Measurements from ENCODE around the gene KRT81.
"Not testable (repeated sequence)": the region's sequence is repeated elsewhere in the genome, so short reads cannot be mapped to it uniquely, and the experiment has no call there.

The KRT81 gene

DNA sequence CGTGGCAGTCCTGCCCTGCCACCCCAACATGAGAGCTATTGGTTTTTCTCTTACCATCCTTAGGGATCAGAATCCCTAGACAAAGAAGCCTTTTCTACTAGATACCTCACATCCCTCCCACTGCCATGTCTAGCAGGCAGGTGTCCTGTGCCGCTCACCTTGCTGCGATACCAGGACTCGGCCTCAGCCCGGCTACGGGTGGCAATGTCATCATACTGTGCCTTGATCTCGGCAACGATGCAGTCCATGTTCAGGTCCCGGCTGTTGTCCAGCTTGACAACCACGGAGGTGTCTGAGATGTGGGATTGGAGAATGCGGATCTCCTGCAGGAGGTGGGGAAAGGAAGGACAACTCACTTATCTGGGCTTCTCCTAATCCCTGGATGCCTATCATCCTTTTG, 25.4 kb upstream of the KRT81 start:
- DNase-seq = no peak

DNA sequence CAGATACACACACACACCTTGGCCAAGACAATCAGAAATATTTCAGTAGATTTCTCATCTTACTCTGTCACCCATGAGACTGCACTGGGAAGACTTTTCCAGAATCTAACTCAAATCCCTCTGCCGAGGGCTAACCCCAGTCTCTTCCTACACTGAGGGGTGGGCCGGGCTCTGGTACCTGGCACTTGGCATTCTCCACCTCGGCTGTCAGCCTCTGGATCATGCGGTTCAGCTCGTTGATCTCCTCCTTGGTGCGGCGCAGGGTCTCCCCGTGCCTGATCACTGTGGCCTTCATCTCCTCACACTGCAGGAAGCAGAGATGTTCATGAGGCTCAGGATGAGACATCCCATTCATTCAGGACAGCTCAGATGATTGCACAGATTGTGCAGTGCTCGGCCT, 25.0 kb upstream of the KRT81 start:
- no peak for DNase-seq

DNA sequence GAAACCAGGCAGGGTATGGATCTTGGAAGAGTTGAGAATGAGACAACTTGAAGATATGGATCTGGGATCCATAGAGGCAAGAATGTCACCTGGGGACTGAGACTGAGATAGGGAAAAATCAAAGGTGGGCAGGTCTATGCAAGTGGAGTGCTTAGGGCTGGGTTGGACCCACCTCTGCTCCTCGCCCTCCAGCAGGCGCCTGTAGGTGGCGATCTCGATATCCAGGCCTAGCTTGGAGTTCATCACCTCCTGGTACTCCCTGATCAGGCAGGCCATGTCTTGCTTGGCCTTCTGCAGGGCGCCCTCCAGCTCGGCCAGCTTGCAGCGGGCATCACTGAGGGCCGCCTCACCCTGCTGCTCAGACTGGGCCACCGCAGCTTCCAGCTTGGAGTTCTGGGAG, 24.4 kb upstream of the KRT81 start:
- DNase-seq = not testable (repeated sequence)

DNA sequence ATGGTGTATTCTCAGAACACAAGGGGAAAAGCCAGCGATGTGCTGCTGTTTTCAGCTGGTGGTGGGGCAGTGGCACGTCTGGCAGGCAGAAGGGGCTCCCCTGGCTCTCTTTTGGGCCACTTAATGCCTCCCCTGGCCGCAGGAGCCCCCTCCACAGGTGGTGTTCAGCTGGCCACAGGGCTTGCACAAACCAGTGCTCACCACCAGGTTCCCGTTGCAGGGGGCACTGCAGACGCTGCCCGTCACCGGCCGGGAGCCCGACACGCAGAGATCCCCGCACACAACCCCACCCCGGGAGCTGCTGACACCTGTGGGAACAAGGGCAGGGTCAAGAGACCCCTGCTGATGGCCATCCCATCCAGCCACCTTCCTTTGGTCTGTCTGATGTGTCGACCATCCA, 23.2 kb upstream of the KRT81 start:
- DNase-seq = no peak

DNA sequence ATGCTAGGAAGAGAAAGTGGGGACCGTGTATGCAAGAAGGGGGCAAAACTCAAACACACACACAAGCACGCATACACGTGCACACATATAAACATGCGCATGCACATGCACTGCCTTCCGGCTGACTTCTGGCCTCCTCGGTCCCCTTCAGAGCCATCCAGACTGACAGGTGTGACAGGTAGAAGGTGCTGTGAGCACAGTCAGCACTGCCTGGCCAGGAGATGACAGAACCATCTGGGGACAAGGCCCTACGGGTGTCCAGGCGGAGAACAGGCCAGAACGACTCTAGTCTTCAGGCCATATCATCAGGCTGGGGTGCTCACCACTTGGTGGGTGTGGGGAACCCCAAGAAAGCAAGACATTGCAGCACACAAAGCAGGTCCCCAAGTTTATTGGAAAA, 22.6 kb upstream of the KRT81 start:
- DNase-seq = no peak

DNA sequence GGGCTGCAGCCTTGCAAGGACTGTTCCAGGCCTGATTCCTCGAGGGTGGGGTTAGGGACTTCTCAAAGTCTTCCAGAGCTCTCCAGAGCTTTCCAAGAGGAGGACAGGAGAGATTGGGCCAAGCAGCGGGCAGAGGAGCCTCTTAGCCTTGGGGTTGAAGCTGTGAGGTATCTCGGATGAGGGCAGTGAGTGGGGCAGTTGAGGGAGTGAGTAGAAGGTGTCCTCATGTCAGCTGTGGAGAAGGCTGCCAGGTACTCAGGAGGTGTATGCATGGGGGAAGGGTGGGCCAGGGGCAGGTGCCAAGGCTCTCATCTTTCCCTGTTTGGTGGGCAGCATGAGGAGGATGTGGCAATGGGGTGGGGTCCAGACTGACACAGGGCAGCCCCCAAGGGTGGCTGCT, 22.1 kb upstream of the KRT81 start:
- DNase-seq = no peak

DNA sequence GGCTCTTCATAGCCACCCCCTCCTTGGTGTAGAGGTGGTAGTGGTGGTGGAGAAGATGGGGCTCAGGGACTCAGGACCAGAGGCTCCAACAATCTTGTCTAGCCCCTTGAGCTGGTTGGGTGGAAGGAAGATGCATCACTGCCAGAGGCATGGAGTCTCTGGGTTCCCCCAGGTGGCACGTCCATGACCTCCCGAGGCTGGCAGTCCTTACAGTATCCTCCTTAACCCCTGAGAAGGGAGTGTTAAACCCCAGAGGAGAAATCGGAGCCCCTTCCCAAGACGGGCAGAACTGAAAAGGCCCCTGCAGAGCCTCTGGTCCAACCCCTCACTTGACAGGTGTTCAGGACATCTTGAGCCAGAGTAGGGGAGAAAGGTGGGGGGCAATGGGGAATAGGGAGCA, 20.8 kb upstream of the KRT81 start:
- DNase-seq = no peak

DNA sequence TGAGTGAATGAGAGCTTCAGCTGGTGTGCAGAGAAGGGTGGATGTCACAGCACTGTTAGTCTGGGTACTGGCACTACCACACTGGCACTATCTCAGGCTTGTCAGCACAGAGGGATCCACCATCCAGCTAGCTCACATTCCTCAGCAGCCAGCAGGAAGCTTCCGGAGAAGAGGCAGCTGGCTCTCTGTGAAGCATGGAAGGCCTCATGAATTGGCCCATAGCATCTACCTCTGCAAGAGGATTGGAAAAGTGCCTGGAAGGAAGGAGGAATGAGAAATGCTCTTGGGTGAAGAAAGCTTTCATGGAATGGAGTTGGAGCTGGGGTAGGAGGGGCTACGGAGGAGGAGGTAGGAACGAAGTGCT, 19.9 kb upstream of the KRT81 start:
- no peak for DNase-seq

DNA sequence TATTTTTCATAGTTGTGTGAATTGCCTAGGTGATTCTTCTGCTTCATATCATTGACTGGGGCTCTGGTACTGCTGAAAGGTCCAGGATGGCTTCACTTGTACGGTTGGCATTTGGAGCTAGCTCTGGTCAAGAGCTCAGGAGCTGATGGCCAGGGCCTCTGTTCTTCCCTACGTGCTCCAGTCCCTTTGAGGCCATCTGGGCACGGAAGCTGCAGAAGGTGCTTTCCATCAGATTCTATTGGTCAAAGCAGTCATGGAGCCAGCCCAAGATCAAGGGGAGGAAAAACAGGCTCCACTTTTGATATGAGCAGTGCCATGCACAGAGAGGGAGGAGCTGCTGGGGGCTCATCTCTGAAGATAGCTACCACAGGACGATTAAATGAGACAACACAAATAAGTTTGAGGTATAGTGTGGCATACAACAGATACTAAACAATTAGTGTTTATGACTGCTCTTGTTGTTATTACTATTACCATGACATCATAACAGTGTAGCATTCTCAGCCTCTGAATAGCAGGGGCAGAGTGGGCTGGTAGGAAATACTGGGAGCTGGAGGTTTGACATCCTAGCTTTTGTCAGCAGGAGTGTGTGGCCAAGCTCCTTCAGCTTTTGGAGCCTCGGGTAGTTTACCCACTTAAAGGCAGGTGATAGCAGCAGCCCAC, 19.4 kb upstream of the KRT81 start:
- no peak for DNase-seq

DNA sequence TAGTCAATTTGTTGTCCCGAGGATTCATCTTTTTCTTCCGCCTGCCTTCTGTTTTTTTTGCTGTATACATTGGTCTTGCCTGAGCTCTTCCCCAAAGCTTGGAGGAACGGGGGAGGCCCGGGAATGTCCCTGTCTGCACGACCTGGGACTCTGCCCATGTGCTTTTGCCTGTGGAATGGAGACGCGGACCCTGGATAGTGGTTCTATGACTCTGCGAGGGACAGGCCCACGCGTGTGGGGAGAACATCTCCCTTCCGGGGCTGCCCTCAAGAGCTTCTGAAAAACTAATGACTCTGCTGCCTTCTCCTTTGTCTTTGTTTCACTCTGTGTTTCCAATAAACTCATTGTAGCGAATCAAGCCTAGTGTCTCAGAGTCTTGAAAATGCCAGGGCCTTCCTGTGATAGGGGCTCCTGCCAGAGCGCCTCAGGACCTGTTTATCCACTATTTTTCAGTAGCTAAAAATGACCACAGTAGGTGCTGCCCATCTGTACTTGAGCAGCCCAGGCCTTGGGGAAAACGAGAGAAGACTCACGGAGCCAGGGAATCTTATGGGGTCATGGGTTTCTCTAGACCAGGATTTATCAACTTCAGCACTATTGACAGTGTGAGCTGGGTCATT, 17.6 kb upstream of the KRT81 start:
- no peak for DNase-seq

DNA sequence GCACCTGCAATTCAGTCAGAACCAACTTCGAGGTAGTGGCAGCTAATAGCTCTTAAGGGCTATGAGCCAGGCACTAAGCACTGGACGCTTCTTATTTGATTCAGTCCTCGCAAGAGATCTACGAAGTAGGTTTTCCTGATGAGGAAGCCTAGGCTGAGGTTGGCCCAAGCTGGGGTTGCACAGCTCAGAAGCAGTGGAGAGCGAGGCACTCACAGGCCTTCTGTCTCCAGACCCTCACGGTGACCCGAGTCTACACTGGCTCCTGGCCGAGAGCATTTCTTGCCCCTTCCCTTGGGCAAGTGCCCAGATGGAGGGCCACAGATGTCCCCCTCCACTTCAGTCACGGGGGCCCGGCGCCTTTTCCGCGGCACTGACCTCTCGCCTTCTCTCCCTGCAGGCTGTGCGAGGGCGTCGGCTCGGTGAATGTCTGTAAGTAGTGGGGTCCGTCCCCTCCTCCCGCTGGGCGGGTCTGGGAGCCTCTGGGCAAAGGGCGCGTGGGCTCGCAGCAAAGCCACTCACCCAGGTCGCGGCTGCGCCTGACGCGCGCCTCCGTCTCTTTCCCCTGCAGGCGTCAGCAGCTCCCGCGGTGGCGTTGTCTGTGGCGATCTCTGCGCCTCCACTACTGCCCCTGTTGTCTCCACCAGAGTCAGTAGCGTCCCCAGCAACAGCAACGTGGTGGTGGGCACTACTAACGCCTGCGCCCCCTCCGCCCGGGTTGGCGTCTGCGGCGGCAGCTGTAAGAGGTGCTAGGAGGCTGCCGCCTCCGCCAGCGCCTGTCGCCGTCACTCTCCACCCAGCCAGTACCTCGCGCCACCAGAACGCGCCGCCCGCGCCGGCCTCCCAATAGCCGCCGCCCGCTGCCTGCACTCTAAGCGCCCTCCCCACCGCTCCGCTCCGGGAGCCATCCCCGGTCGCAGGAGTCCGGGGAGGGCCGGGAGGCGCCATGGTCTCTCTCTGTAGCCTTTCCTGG, 16.8 kb upstream of the KRT81 start:
- DNase-seq = no peak

DNA sequence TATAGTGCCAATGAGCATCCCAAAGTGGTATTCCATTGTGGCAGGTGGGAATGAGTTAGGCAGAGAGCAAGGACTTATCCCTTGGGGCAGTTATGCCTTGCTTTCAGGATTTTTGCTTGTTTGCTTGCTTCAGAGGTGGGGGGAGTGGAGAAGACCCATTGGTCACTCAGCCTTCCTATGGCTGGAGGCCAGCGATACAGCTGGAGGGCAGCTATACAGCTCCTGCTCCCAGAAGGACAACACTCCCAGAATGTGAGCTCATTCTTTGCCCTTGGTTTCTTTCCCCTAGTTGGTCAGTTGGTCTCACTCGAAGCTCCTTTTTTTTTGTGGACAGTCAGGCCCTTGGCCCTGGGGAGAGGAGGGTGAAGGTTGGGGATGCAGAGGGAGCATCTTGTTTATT, 15.4 kb upstream of the KRT81 start:
- DNase-seq = no peak

DNA sequence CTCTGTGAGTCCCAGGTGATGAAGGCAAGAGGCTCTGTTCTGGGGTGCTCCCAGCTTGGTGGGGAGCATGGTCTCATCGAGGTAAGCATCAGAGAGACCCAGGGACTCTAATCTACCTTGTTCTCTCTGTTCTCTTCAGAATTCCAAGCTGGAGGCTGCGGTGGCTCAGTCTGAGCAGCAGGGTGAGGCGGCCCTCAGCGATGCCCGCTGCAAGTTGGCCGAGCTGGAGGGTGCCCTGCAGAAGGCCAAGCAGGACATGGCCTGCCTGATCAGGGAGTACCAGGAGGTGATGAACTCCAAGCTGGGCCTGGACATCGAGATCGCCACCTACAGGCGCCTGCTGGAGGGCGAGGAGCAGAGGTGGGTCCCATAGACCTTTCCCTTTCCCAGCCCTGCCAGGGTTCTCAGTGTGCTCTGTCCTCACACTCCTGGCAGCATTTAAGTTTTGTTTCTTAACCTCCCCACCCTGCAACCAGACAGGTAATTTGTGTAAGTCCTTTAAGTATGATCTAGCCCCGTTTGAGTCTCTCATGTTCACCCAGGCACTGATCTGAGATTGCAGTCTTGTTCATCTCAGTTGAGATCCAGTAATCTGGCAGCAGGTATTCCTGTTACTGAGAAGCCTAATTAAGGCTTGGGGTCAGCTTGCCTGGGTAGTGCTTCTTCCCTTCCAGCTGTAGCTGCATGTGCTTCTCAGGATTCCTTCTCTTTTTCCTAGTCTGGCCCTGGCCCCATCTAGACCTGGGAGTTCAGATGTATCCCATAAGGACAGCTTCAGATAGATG, 14.8 kb upstream of the KRT81 start:
- DNase-seq = no peak

DNA sequence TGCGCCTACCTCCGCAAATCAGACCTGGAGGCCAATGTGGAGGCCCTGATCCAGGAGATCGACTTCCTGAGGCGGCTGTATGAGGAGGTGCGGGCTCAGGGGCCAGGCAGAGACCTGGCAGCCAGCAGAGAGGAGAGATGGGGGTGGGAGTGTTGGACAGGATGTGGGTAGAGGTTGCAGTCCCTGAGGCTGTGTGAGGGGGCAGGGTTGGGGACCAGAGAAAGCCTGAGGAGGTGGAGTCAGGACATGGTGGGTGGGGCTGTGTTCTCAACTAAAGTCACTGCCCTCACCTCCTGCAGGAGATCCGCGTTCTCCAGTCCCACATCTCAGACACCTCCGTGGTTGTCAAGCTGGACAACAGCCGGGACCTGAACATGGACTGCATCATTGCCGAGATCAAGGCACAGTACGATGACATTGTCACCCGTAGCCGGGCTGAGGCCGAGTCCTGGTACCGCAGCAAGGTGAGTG, 13.6 kb upstream of the KRT81 start:
- DNase-seq = not testable (repeated sequence)

DNA sequence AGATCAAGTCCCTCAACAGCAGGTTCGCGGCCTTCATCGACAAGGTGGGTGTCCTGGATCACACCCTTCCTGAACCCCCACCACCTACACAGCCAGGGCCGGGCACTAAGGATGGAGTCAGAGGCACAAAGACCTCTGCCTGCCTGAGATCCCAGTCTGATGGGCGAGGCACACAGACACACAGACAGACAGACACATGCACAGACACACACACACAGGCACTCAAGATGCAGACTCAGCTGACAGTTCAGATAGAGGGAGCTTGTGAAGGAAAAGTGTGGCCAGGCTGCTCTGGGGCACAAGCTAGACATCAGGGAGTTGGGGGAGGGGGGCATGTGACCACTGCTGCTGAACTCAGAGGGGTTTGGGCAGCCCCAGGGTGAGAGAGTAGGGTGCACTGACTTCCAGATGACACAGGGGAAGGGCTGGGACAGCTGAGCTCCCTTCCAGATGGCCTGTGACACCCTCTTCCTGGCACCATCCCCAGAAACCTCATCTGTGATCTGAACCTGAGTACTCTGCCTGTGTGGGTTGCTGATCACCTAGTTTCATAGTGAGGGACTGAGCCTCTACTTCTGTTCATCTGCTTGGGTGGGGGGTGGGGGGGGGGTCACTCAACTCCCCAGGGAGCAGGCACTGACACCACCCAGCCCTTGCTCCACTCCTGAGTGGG, 11.0 kb upstream of the KRT81 start:
- DNase-seq = not testable (repeated sequence)

DNA sequence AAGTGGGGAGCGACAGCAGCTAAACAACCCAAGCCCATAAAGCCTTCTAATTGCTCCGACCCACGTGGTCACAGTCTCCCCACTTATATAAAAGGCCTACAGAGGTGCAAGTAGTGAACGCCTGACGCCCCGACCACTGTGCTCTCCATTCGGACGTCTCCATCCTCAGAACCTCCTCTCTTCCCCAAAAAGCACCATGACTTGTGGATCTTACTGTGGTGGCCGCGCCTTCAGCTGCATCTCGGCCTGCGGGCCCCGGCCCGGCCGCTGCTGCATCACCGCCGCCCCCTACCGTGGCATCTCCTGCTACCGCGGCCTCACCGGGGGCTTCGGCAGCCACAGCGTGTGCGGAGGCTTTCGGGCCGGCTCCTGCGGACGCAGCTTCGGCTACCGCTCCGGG, 10.4 kb upstream of the KRT81 start:
- not testable (repeated sequence) for DNase-seq

DNA sequence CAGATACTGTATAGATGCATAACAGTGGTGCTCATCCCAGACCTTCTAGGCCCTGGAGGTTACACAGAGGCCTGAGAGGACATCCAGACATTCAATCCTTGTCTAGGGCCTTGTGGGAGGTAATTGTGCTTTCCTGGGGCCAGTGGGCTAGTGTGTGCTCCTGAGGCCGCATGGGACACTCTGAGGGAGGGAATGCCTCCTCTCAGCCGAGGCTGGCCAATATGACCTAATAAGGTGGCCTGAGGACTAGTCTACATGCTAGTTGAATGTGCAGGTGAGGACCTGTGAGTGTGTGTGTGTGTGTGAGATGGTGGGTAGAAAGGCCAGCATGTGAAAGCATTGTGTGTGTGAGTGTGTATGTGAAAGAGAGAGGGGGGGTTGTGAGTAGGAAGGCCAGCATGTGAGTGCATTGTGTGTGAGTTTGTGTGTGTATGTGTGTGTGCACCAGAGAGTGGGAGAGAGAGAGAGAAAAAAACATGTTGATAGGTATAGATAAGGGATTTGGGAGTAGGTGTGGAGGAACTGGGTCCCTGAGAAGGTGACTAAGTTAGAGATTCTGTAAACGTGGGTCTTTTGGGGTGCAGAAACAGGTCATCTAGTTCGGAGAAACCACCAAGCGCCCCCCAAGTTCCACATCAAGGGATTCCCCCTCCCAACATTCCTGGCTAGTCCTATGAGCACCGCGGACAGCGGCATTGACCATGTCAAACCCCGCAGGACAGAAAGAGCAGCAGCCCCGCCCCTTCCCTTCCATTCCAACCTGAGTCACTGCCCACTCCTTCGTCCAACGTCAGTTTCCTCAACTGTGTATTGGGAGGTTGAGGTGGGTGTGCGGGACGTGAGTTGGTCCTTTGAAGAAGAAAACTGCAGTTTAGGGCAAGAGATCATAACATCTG, 9.7 kb upstream of the KRT81 start:
- no peak for DNase-seq

DNA sequence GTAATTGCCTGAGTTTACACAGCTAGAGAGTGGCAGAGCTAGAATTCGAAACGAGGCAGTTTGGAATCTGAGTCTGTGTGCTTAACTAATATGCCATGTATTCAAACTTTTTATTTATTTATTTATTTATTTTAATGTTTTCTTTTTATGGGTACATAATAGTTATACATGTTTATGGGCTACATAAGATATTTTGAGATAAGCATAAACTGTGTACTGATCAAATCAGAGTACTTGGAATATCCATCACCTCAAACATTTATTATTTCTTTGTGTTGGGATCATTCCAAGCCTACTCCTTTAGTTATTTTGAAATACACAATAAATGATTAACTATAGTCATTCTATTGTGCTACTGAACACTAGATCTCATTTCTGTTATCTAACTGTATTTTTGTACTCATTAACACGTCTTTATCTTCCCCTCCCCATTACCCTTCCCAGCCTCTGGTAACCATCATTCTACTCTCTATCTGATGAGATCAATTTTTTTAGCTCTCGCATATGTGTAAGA, 7.4 kb upstream of the KRT81 start:
- no peak for DNase-seq

DNA sequence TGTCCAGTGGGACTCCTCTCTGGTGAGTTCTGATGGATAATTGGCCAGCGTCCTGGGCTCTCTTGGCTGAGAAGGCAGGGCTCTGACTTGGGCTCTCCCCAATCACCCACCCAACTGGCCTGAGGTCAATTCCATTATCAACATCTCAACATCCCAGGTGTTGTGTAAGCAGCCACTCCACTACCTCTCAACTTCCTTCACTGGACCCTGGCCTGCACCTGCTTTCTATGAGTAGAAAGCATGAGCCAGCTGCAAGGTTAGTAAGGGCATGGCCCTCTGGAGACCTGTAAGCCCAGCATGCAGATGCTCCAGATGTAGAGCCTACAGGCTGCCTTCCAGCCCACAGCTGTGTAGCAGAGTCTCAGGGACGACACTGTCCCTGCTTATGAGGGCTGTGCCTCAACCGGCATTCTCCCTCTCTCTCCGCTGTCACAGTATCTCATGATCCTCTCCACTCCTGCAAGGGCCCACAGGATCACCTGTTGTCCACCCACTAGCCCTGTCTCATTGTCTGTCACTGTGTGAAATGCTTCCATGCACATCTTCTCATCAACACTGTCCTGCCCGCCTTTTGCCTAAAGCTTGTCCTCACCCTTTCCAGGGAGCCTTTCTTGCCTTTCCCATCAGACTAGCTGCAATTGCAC, 5.4 kb upstream of the KRT81 start:
- no peak for DNase-seq

DNA sequence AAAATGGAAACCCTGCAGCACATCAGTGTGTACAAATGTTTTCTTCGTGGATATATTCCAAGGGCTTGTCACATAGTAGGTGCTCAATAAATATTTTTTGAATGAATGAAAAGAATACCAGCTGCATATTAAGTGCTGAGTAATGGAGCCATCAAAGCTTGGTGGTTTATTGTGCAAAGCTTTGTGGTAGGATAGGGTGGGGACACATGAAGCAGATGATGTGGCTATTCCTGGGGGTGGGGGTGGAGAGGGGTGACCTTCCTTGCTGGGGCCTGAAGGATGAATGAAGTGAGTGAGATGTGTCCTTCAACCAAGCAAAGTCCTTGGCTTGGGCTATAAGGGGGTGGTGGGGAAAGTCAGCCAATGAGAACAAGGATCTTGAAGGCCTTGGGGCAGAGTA, 4.3 kb upstream of the KRT81 start:
- no peak for DNase-seq

DNA sequence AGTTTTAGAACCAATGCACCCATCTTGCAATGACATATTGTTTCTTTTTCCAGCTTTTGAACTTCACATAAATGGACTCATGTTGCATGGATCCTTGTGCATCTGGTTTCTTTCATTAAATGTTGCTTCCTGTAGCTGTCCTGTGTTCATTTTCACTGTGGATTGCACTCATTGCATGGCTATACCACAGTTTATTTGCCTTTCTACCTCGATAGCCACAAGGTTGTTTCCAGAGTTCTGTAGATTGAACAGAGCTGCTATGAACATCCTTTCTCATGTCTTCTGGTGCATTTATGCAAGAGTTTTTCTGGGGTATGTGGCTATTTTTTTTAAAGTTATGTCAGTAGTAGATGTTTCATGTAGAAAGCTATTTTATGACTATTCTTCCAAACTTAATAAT, 3.5 kb upstream of the KRT81 start:
- DNase-seq = no peak

Data from activated CD4-positive, CD25-positive, alpha-beta regulatory T cell (primary cell).